Measurements from ENCODE around the gene SSTR5.

SSTR5 gene

DNA sequence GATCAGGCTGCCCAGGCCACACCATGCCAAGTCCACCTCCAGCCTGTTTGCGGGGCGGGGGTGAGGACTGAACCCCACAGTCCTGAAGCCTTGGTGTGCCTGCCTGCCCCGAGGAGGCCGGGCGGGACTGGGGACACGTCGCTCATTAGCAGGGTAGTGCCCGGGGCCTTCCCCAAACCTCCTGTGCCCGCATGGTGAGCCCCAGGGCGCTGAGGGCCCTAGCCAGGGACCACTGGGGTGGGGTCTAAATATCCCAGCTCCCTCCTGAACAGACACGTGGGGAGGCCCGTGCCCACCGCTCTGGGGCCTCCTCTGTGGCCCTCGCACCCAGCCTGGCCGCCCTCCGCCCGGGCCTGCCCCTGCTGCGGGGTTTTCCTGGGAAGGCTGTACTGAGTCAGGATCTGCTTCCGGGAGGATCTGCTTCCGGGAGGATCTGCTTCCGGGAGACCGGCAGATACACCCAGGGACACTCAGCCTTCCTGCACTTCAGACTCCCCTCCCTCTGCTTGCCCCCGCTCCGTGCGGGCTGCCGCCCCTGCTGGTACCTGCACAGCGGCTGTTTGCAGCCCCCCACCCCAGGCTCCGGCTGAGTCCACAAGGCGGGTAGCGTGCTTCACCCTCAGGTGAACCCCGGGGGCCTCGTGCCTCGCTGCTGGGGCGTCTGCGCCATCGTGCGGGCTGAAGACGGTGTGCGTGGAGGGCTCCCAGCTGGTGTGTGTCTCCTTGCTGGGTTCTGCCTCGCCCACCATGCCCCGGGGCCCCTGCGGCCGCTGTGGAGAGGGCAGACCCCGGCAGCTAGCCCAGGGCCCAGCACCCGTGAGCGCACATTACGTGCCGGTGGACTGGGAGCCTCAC, 56.8 kb downstream of the SSTR5 start:
- TF ChIP-seq, protein P1, sequence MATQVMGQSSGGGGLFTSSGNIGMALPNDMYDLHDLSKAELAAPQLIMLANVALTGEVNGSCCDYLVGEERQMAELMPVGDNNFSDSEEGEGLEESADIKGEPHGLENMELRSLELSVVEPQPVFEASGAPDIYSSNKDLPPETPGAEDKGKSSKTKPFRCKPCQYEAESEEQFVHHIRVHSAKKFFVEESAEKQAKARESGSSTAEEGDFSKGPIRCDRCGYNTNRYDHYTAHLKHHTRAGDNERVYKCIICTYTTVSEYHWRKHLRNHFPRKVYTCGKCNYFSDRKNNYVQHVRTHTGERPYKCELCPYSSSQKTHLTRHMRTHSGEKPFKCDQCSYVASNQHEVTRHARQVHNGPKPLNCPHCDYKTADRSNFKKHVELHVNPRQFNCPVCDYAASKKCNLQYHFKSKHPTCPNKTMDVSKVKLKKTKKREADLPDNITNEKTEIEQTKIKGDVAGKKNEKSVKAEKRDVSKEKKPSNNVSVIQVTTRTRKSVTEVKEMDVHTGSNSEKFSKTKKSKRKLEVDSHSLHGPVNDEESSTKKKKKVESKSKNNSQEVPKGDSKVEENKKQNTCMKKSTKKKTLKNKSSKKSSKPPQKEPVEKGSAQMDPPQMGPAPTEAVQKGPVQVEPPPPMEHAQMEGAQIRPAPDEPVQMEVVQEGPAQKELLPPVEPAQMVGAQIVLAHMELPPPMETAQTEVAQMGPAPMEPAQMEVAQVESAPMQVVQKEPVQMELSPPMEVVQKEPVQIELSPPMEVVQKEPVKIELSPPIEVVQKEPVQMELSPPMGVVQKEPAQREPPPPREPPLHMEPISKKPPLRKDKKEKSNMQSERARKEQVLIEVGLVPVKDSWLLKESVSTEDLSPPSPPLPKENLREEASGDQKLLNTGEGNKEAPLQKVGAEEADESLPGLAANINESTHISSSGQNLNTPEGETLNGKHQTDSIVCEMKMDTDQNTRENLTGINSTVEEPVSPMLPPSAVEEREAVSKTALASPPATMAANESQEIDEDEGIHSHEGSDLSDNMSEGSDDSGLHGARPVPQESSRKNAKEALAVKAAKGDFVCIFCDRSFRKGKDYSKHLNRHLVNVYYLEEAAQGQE (IDR thresholded peaks at IDR 0.05; ENCODE audit: insufficient read depth in 1 of 2, low read depth in 2 of 2, low read length in 2 of 2) = no peak
- TF ChIP-seq SIN3A (IDR thresholded peaks at IDR 0.05; ENCODE audit: borderline replicate concordance, insufficient read depth, low read length) = no peak
- no peak for TF ChIP-seq FOXP2 (optimal IDR thresholded peaks at IDR 0.05; ENCODE audit: borderline replicate concordance, extremely low read depth, extremely low read length, insufficient read depth)
- TF ChIP-seq POLR2AphosphoS5 (IDR thresholded peaks at IDR 0.05; ENCODE audit: low read depth, low read length) = no peak

DNA sequence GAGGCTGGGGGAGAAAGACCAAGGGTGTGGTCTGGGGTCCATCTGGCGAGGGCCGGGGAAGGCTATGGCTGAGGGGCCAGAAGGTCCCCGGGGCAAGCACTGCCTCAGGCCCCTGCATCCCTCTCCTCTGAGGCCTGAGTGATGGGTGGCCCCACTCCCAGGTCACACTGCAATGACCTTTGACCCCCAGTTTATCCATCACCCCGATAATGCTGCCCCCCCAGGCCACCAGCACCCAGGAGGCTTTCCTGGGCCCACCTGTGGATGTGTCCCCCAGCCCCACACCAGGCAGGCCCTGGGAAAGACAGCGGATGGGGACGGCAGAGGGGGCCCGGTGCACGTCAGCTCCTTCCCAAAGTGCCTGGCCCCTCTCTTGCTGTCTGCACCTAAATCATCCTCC, 57.8 kb downstream of the SSTR5 start:
- TF ChIP-seq, protein P1 (IDR thresholded peaks at IDR 0.05; ENCODE audit: insufficient read depth in 1 of 2, low read depth in 2 of 2, low read length in 2 of 2) = no peak

Data from PFSK-1 (cell line).